ENCODE measurements around the gene LRRC53.

The LRRC53 gene

DNA sequence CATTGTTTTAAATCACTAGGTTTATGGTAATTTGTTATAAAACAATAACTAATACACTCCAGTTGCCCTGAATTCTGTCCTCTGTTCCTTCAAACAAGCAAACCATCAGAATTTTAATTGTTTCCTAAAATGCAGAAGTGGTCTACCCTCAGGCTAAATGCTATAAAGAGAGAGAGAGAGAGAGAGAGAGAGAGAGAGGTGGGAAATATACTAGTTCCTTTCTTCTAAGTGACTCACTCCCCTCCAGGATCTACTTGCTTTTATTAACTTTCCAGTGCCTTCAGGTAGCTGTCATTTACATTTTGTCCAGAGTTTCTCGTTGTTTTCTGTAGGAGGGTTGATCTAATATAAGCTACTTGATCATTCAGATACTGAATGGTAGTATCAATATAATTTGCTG is 26.4 kb downstream of the LRRC53 start:
- no peak for DNase-seq

GRCh38 chr1:74485622-74486021 is 26.8 kb downstream of the LRRC53 start:
- DNase-seq, result no peak

DNA sequence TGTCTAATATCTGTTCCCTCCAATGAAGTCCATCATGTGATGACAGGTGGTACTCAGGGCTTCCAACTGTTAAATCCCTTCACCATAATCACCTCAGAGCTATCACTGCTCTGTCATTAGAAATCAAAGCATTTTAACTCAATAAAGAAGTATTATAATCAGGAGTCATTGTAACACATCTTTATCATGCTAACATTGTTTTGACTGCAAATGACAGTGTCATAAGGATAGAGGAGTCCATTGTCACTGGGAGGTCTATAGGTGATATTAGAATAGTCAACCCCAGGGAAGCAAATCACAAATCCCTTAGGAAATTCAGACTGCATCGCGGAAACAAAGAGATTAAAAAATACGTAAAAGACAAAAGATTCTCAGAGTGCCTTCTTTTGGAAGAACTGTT is 30.8 kb downstream of the LRRC53 start:
- no peak for DNase-seq

- no peak for DNase-seq
Measured at GRCh38 chr1:74480068-74480467, 32.3 kb downstream of the LRRC53 start.

- DNase-seq, result no peak
Measured at GRCh38 chr1:74478979-74479378, 33.4 kb downstream of the LRRC53 start.

DNA sequence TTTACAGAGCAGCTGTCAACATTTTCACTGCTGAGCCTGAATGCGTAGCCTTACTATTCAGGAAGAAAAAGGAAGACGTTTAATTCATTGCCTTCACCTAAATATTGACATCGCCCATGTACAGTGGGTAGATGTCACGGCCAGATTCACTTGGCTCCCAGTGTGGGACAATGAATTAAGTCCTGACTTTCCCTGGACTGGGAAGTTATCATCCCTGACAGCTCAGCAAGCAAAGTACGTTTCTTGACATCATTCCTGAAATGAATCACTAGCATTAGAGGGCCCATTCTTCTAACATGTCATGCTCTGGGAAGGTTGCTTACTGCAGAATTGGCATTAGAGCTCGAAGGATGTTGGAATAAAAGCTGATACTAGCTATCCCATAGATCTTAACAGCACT is 37.8 kb downstream of the LRRC53 start:
- no peak for DNase-seq

DNA sequence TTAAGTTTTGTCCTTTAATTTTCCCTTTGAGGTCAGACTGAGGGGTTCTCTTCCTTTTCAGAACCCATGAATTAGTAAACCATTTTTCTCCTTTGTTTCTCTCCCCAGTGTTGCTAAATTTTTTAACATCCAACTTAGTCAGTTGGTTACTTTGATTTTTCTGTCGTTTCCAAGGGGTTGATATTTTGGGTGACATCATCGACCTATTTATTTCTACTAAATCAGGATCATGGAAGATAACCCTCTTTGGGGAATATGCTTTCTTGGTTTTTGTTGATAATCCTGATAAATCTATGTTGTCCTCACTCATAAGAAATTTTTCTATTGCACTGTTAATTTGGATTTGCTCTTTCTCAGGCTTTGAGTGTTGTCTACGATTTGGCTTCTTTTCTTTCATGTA is 40.9 kb downstream of the LRRC53 start:
- no peak for DNase-seq

DNA sequence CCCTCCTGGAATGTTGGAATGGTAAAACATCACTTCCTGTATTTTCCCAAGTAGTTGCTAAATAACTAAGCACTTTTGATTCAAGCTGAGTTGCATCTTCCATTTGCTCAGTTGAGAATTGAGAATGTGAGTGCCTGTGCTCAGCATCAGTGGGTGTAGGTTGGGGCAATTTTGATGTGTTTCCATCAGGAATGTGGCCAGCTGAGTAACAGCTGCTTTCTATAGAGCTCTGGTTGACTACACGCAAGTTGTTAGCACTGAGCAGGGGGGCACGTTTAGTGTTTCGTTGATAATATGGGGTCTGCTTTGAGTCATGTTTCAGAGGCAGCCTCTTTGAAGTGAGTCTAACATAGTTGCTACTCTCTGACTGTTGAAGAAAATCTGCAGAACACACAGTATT is 41.5 kb downstream of the LRRC53 start:
- DNase-seq, result no peak

GRCh38 chr1:74470251-74470650 is 42.2 kb downstream of the LRRC53 start:
- DNase-seq, result no peak

DNA sequence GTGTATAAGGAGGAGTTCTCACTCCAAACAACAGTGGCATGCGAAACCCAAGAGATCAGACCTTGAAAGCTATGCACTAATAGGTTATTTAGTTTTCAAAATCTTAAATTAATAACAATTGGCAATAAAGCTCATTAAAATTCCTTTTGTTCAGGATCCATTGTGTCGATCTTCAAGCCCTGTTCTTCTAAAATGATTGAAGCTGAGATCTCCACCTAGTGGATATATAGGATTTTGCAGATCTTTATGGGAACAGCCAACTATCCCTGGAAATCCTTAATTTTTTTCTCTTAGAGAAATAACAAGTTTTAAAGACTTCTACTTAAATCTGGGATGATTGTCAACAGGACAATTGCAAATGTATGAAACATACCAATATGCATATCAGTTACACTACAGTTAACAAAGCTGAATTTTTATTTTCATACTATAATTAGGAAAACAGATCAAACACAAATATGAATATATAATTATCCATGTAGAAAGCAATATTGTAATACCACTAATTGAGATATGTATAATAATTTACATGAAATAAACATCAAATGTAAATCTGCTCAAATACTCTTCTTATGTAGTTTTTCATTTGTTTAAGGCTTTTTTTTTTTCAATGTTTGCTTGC is 43.3 kb downstream of the LRRC53 start:
- no peak for DNase-seq

- no peak for DNase-seq
Measured at GRCh38 chr1:74467786-74468377, 44.5 kb downstream of the LRRC53 start.

- no peak for DNase-seq
Measured at GRCh38 chr1:74465193-74465681, 47.2 kb downstream of the LRRC53 start.

GRCh38 chr1:74464037-74464436 is 48.4 kb downstream of the LRRC53 start:
- DNase-seq, result no peak

- no peak for DNase-seq
Measured at GRCh38 chr1:74463333-74463988, 49.0 kb downstream of the LRRC53 start.

DNA sequence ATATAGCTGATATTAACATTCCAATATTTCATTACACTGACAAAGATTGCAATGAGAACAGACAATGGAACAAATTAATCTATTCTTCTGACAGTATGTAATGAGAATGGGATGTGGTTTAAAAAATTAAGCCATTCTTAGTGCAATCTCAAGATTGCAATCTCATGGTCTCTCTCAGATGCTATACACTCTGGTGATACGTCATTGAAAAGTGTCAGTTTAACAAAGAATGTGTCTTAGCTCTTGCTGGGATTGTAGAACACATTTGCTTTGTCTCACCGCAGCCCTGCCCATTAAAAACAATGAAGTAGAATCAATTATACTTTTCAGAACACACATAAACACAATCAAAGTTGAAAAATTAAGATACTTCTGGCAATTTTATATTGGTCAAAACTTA is 55.2 kb downstream of the LRRC53 start:
- no peak for DNase-seq

DNA sequence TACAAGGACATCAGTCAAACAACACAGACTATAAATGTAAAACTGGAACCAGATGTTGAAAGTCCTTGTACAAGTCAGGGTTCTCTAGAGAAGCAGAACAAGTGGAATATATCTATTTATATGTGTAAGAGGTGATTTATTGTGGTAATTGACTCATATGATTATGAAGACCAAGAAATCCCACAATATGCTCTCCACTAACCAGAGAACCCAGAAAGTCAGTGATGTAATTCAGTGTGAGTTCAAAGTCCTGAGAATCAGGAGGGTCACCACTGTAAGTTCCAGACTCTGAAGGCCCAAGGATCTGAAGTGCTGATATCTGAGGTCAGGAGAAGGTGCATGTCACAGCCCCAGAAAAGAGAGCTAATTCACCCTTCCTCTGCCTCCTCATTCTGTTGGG is 57.0 kb downstream of the LRRC53 start:
- no peak for DNase-seq

DNA sequence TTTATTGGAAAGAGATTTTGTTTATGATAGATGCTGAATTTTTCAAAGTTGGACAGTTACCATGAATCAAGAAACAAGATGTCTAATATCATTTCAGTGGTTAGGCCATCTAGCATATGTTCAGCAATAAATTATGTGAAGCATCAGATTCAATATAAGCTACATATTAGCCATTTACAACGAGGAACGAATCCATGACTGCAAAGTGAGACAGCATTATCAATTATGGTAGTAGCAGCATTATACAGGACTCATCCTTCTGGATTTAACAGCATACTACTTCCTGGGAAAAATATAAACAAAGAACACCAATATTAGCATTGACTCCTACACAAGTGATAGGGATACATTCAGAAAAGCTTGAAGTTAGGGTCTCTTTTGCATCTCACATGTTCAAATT is 59.1 kb downstream of the LRRC53 start:
- DNase-seq, result no peak

DNA sequence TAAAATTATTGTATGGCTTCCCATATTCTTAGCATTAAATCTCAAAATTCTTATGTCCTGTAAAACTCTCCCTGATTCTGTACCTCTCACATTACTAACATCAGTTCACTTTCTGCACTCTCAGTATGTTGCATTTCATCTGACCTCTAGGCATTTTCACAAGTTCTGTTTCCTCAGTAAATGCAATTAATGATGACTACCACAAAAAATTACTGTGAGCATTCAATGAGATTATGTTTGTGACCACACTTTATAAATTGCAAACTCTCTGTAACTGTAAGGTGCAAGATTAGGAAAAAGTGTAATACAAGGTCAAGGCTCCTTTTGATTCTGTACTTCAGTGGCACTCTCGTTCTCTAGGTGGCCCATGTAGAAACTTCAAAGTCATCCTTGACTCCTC is 60.4 kb downstream of the LRRC53 start:
- no peak for DNase-seq

DNA sequence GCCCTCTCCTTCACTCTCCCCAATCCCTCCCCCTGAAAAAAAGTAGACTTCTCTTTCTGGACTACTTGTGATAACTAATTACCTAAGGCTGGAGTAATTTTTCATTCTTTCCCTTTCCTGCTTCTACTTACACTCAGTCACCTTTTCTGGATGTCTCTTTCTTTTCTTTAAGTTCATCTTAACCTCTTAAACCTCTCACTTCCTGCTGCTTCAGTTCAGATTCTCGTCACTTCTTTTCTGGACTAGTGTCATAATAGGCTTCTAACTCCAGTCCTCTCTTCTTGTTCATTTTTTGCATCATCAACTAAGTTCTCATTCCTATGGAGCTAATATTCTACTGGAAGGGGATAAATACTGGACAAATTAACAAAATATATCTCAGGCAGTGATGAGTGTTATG is 75.4 kb downstream of the LRRC53 start:
- DNase-seq, result no peak

DNA sequence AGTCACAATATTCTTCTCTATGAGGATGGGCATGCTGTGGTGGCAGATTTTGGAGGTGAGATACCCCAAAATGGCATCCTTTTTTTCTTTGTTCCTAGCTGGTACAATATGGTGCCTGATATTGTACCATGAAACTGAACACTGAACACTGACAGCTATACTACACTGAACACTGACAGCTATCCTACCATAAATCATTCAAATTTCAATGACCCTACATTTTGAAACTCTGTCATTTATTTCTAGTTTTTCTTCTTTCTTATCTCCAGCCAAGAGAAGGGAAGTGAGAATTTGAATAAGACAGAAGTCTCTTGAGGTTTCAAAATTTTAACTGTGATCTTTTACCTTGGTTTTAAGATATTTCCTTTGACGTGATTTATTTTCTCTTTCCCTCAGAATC is 76.3 kb downstream of the LRRC53 start:
- no peak for DNase-seq

DNA sequence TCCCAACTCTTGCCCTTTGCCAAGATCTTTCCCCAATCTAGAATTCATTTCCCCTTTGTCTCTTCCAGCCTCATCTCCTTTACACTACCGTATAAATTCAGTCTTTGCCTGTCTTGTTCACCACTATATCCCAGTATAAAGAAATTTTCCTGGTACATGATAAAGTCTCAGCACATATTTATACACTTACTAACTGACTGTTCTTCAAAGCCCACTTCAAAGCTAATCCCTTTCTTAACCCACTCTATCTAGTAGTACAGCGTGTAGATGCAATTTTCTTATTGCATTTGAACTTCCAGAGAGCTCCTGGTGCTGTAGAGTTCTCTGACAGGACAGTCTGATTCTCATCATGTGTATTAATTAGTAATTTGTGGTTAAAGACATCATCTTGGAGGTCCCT is 78.1 kb downstream of the LRRC53 start:
- no peak for DNase-seq

GRCh38 chr1:74432325-74432724 is 80.1 kb downstream of the LRRC53 start:
- DNase-seq, result no peak

GRCh38 chr1:74431531-74431930 is 80.9 kb downstream of the LRRC53 start:
- DNase-seq, result no peak

DNA sequence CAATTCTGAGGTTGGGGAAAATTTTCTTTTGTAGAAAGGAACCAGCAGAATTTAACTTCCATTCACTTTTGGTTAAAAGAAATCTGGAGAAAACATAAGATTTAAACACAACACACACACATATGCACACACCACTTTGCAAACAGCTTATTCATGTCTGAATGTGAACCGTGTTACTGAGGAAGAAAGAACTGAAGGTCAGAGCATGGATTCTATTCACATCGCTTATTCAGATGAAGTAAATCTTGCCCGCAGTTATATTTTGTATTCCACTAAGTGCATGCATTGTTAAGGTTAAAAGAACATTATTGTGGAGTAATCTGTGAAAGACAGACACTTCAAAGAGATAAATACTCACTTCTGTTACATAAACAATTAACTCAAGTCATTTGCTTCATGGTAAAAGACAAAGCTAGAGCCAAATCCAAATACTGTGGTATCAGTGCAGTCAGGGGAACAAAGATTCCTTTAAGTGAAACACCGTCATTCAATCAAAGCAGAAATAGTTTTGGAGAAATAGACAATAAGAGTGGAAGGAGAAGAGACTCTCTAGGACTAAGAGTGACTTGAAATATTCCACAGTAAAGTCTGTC is 82.0 kb downstream of the LRRC53 start:
- no peak for DNase-seq

Data from right forelimb (tissue), 1 donor.